SK-N-MC (cell line): Measurements from ENCODE around the gene RAB15.

Experiments
- DNase-seq: peaks from one replicate; pipeline ENCODE4 v3.0.0-alpha.2; 2011; ENCODE audit warnings: low read depth, low spot score
- H3K27ac ChIP-seq: fragments of 200-600 bp; sonication (generic); 2 replicates; pipeline ENCODE4 v1.5.1; 2016; ENCODE audit warnings: mixed run types
- H3K36me3 ChIP-seq: fragments of 200-600 bp; sonication (generic); 2 replicates; pipeline ENCODE4 v1.6.1; 2017; ENCODE audit warnings: antibody characterized with exemption, low read length, mixed read lengths; ENCODE audit not compliant: insufficient read depth
- H3K4me3 ChIP-seq: fragments of 200-600 bp; sonication (generic); 2 replicates; pipeline ENCODE4 v1.5.1; 2016
- H3K9ac ChIP-seq: fragments of 200-600 bp; sonication (generic); 2 replicates; pipeline ENCODE4 v1.8.0; 2017; ENCODE audit warnings: mixed run types, mixed read lengths; ENCODE audit not compliant: insufficient read length
- H3K9me3 ChIP-seq: fragments of 200-600 bp; sonication (generic); 2 replicates; pipeline ENCODE4 v1.6.1; 2017; ENCODE audit warnings: low read depth, mild to moderate bottlenecking, antibody characterized with exemption, low read length, moderate library complexity, mixed read lengths
- EZH2 ChIP-seq: fragments of 200-600 bp; sonication (generic); IDR thresholded peaks from one replicate; pipeline ENCODE4 v1.6.1; 2017; ENCODE audit warnings: antibody characterized with exemption
- FOXP2 ChIP-seq: optimal IDR thresholded peaks from 2 replicates; pipeline ENCODE3; 2011; ENCODE audit warnings: mild to moderate bottlenecking, moderate library complexity; ENCODE audit not compliant: insufficient read depth; ENCODE audit errors: extremely low read length, control extremely low read depth
- POLR2AphosphoS5 ChIP-seq: IDR thresholded peaks from 2 replicates; pipeline ENCODE4 v1.6.1; 2012; ENCODE audit warnings: mild to moderate bottlenecking, low read depth, low read length, borderline replicate concordance

The RAB15 gene

GRCh38 chr14:64993266-64993930, 21.3 kb upstream of the RAB15 start:
- TF ChIP-seq EZH2 (no peak), FOXP2 (no peak), POLR2AphosphoS5 (no peak)
- no peaks in the 10 kb centered on the region for H3K9me3 ChIP-seq
- no peak for DNase-seq
- no peak overlapping the region for H3K4me3 ChIP-seq
- no peak overlapping the region for H3K9ac ChIP-seq
- peak overlapping the region; percentile 19; the same call in 1 of the 2 replicates for H3K27ac ChIP-seq
- 0 out of 2 replicates have a peak, but pooled peaks cover 3% of the 10 kb centered on the region for H3K36me3 ChIP-seq

- no peak for DNase-seq
- no peak overlapping the region for H3K9ac ChIP-seq
- H3K36me3 ChIP-seq: 0 out of 2 replicates have a peak, but pooled peaks cover 3% of the 10 kb centered on the region
- H3K9me3 ChIP-seq: no peaks in the 10 kb centered on the region
- no peak overlapping the region for H3K4me3 ChIP-seq
- no peak overlapping the region; the same call in 1 of the 2 replicates for H3K27ac ChIP-seq
- TF ChIP-seq EZH2 (no peak), FOXP2 (no peak), POLR2AphosphoS5 (no peak)
Measured at GRCh38 chr14:64992328-64992885, 20.3 kb upstream of the RAB15 start.

- H3K4me3 ChIP-seq: no peak overlapping the region
- no peak for DNase-seq
- H3K9ac ChIP-seq: no peak overlapping the region
- H3K36me3 ChIP-seq: 0 out of 2 replicates have a peak, but pooled peaks cover 3% of the 10 kb centered on the region
- H3K27ac ChIP-seq: no peak overlapping the region
- H3K9me3 ChIP-seq: no peaks in the 10 kb centered on the region
- no peak for TF ChIP-seq EZH2
- TF ChIP-seq POLR2AphosphoS5: no peak
- TF ChIP-seq FOXP2: no peak
Measured at GRCh38 chr14:64990939-64991338, 18.8 kb upstream of the RAB15 start.

- no peak overlapping the region for H3K4me3 ChIP-seq
- TF ChIP-seq FOXP2 (no peak), POLR2AphosphoS5 (no peak), EZH2 (no peak)
- 0 out of 2 replicates have a peak, but pooled peaks cover 3% of the 10 kb centered on the region for H3K36me3 ChIP-seq
- DNase-seq: no peak
- no peak overlapping the region for H3K9ac ChIP-seq
- no peaks in the 10 kb centered on the region for H3K9me3 ChIP-seq
- no peak overlapping the region for H3K27ac ChIP-seq
Measured at GRCh38 chr14:64990296-64990695, 18.2 kb upstream of the RAB15 start.

- Histone ChIP-seq H3K36me3 (0 out of 2 replicates have a peak, but pooled peaks cover 3% of the 10 kb centered on the region), H3K4me3 (peak overlapping the region; percentile 96), H3K9me3 (no peaks in the 10 kb centered on the region), H3K27ac (no peak overlapping the region), H3K9ac (peak overlapping the region; percentile 79)
- TF ChIP-seq FOXP2 (no peak), EZH2 (no peak), POLR2AphosphoS5 (no peak)
- DNase-seq: no peak
Measured at GRCh38 chr14:64987438-64987767, 15.3 kb upstream of the RAB15 start.

GRCh38 chr14:64986648-64987437, 14.7 kb upstream of the RAB15 start, which contains the start of gene FNTB:
Gene FNTB, plus strand, starts transcription at chr14:64986895. Its CDS starts 59 bp downstream, at chr14:64986954.
- peak within 1 kb of the TSS; percentile 59; the same call in 1 of the 2 replicates for H3K27ac ChIP-seq
- H3K9me3 ChIP-seq: no peaks in the 10 kb centered on the region
- 0 out of 2 replicates have a peak, but pooled peaks cover 3% of the 10 kb centered on the region for H3K36me3 ChIP-seq
- peak within 1 kb of the TSS; percentile 96 for H3K4me3 ChIP-seq
- peak; percentile 95 for DNase-seq
- peak within 1 kb of the TSS; percentile 79 for H3K9ac ChIP-seq
- no peak for TF ChIP-seq EZH2
- TF ChIP-seq POLR2AphosphoS5: peak; percentile 90

GRCh38 chr14:64983439-64984310, 11.5 kb upstream of the RAB15 start:
- Histone ChIP-seq H3K9me3 (no peaks in the 10 kb centered on the region), H3K27ac (no peak overlapping the region), H3K4me3 (peak overlapping the region; percentile 63), H3K36me3 (no peaks in the 10 kb centered on the region), H3K9ac (peak overlapping the region; percentile 29)
- TF ChIP-seq EZH2 (no peak), POLR2AphosphoS5 (no peak), FOXP2 (no peak)
- no peak for DNase-seq
